SH-SY5Y (cell line): Measurements from ENCODE around the gene REELD1.

ENCODE experiments used
- GATA2 ChIP-seq: IDR thresholded peaks from 2 replicates; pipeline ENCODE4 v1.6.1; 2011; ENCODE audit warnings: mild to moderate bottlenecking, low read depth, low read length
- GATA3 ChIP-seq: IDR thresholded peaks from 2 replicates; pipeline ENCODE4 v1.6.1; 2011; ENCODE audit warnings: low read depth, mild to moderate bottlenecking, low read length, moderate library complexity

- TF ChIP-seq GATA2, result no peak
- TF ChIP-seq GATA3, result no peak
Observed at GRCh38 chr4:146214238-146214637, at the start of gene REELD1.
